Stimulated activated CD4-positive, alpha-beta T cell treated with anti-CD3 and anti-CD28 coated beads, Interleukin-4, amount 100 ng/mL, for 24 hours (primary cell): ENCODE measurements around the gene RCE1.

ENCODE experiments used
- DNase-seq: peaks from one replicate; pipeline ENCODE4 v3.0.0-alpha.2; 2020

RCE1 gene

GRCh38 chr11:66870616-66871520 is 27.6 kb downstream of the RCE1 start:
- DNase-seq, result no peak

DNA sequence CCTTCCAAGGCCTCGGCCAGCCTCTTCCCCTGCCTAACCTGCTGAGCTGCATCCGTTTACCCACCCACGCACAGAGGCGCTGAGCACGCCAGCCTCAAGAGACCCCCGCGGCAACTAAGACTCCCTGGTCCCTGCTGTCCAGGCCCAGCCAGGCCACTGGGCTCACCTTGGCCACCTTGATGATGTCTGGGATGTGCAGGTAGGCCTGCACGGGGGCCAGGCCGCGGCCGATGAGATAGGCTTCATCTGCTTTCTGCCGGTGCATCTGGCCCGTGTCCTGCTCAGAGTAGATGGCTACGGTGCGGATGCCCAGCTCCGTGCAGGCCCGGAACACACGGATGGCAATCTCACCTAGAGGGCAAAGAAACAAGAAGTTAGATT is 28.3 kb downstream of the RCE1 start:
- no peak for DNase-seq

- no peak for DNase-seq
These were observed 31.0 kb downstream of the RCE1 start for GRCh38 chr11:66874232-66874631.

- no peak for DNase-seq
These were observed 32.1 kb downstream of the RCE1 start for GRCh38 chr11:66875378-66875777.

- DNase-seq, result no peak
These were observed 34.5 kb downstream of the RCE1 start for GRCh38 chr11:66877588-66878385.

DNA sequence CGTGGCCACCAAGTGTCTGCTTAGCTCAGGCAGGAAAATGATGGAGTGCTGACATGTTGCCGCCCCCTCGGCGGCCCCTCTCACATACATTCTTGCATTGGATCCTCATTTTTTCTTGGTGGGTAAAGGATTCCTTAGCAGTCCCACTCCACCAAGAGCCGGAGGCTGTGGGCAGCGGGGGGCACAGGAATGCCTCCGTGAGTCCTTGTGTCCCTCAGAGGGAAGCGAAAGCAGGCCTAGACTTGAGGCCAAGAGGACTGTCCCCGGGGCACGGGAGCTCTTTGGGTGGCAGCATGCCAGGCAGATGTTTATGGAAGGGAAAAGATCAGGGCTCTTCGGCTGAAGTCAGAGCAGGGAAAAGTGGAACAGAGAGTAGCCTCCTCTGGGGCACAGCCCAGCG is 35.2 kb downstream of the RCE1 start:
- no peak for DNase-seq

DNA sequence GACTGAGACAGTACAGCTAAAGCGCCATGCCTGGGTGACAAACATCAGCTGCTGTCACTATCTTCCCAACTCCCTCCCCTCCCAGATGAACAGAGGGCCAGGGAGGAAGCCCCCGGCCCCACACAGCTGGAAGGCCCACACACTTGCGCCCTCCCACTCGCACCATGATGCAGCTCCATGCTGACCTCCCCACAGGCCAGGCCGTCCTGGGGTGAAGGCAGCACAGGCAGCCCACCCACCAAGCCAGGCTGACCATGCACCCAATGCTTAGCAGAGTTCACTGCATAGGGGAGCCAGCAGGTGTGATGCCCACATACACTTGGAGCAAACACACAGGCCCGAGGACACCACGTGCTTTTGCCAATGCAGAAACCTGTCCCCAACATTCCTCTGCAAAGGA is 35.8 kb downstream of the RCE1 start:
- no peak for DNase-seq

GRCh38 chr11:66879583-66879982 is 36.3 kb downstream of the RCE1 start:
- no peak for DNase-seq

GRCh38 chr11:66879999-66880398 is 36.8 kb downstream of the RCE1 start:
- DNase-seq, result no peak

- no peak for DNase-seq
These were observed 37.5 kb downstream of the RCE1 start for GRCh38 chr11:66880496-66881450.

DNA sequence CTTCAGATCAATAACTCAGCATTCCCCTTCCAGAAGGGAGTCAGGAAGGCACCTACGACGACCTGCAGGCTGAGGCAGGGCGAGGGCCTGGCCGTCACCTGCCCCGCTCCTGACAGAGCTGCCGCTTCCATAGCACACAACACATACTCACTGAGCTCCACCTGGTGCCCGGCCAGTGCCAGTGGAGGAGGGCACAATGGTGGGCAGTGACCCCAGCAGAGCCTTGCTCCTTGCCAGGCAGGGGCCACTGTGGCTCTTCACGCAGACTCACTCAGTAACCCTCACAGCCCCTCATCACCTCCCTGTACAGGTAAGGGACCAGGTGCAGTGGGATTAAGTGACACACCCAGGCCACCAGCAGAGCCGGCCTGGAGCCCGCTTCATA is 38.2 kb downstream of the RCE1 start:
- no peak for DNase-seq

DNA sequence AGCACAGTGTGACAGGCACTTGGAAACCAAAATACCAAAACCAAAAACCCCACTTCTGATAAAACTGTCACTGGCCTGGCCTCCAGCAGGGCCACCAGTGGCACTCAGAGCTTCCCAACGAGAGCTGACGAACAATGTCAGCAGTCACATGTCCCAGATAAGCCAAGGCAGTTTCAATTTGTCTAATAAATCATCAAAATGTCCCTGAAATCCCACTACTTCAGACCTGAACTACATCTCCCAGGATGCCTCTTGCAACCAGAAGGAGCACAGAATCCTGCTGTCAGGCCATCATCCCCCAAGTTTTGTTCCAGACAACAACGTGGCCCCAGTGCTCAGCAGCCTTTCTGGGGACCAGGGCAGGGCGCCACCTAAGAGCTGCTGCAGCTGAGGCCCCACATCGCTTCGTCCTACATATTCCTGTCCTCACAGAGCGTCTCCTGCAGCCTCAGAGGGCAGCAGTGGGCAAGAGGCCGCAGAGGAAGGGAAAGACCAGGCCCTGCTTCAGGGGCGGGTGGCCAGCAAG is 38.7 kb downstream of the RCE1 start:
- DNase-seq, result no peak

DNA sequence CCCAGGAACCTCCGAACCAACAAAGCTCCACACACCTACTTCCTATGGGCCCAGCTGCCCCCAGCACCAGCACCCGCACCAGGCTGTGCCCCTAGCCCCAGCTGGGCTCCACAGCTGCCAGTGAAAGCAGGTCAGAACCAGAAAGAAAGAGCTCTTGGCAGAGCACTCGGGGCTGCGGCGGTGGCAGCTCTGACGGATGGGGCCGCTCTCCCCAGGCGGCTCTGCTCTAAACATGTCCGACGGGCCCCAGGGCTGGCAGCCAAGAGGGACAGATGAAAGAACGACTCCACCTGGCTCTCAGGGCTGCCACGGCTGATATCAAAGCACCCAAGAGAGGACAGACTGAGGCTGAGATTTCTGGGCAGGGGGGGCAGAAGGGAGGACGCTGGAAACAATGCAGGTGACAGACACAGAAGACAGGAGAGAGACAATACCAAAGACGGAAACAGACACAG is 39.3 kb downstream of the RCE1 start:
- no peak for DNase-seq

GRCh38 chr11:66883016-66883965 is 40.0 kb downstream of the RCE1 start:
- DNase-seq, result peak; percentile 68

GRCh38 chr11:66884443-66884842 is 41.2 kb downstream of the RCE1 start:
- no peak for DNase-seq

- no peak for DNase-seq
These were observed 42.2 kb downstream of the RCE1 start for GRCh38 chr11:66885469-66885868.

DNA sequence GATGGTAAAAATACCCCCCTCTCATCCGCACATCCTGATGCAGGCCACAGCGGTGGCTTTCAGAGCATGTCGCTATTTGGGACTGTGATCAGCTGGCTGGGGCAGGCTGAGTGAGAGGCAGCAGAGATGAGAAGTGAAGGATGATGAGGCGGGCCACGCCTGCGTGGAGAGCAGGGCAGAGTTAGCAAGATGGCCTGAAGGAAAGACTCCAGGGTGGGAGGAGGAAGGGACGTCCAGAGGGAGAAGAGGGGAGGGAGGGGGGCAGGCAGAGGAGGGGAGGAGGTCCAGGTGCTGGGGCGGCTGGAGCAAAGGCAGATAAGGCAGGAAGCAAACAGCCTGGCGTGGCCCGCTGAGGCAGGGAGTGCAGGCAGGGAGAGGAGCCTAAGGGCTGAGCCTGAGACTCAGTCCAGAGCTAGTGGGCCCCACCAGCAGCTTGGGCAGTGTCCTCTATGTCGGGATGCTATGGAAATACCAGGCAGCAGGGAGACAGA is 42.8 kb downstream of the RCE1 start:
- DNase-seq, result no peak

- no peak for DNase-seq
These were observed 43.5 kb downstream of the RCE1 start for GRCh38 chr11:66886671-66887221.

GRCh38 chr11:66887526-66887925 is 44.3 kb downstream of the RCE1 start:
- no peak for DNase-seq

DNA sequence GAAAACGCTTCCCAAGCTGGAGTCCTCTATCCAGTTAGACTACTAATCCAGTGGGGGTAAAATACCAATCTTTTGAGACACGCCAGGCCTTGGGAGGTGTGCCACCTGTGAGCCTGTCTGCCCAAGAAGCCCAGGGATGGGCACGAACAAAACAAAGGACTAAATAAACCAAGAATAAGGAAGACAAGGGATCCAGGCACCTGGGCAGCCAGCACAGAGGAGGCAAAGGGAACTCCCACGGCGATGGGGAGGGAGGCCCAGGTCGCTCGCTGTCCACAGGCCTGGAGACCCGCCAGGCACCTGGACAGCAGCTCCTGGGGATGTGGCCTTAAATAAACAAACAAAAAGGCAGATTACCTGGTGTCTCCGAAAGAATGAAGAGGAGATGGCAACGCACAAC is 45.0 kb downstream of the RCE1 start:
- DNase-seq, result no peak

- no peak for DNase-seq
These were observed 46.7 kb downstream of the RCE1 start for GRCh38 chr11:66889960-66890359.
